GM12878 (cell line): Measurements from ENCODE around the gene POLRMT. TPM values are rescaled to one million over a fixed set of nuclear protein-coding genes. Genes with fewer than 3 reads are reported as not detected.

ENCODE experiments used
- ATAC-seq: fragments of 200-7000 bp; cut with Tn5 transposase; 3 replicates; pipeline ENCODE4 v1.9.1; 2020; ENCODE audit warnings: mild to moderate bottlenecking, moderate library complexity
- BruUV-seq: library from RNA; stranded (reverse); fragments of 400-500 nt; replicated peaks from 2 replicates; lab custom pipeline; 2021; lab: Mats Ljungman, UMichigan
- CTCF ChIA-PET: fragments of 300-600 bp; sonication (Branson Sonifier 250); formaldehyde crosslinking; extraction: SDS; loops from one replicate; lab custom pipeline; 2021; ENCODE audit warnings: inconsistent platforms; lab: Yijun Ruan, JAX
- POLR2A ChIA-PET: fragments of 350-600 bp; formaldehyde crosslinking; extraction: SDS; loops from one replicate; lab custom pipeline; 2021; ENCODE audit warnings: inconsistent platforms; lab: Charles Lee
- RAD21 ChIA-PET: fragments of 300-600 bp; sonication (Branson Sonifier 250); formaldehyde crosslinking; loops from one replicate; lab custom pipeline; 2023; ENCODE audit warnings: antibody characterized with exemption; ENCODE audit not compliant: unreplicated experiment; lab: Charles Lee
- SMC1A ChIA-PET: fragments of 300-600 bp; sonication (Branson Sonifier 250); formaldehyde crosslinking; loops from one replicate; lab custom pipeline; 2023; ENCODE audit not compliant: unreplicated experiment, uncharacterized antibody; lab: Charles Lee
- DNase-seq: peaks from one replicate; pipeline ENCODE4 v3.0.0-alpha.2; 2011; ENCODE audit warnings: low read depth, low spot score
- FAIRE-seq: peaks from 3 replicates; lab custom pipeline; 2011; peaks lifted over from hg19 to GRCh38; lab: Jason Lieb, UNC
- H2AFZ ChIP-seq: 2 replicates; pipeline ENCODE4 v1.6.0; 2011; ENCODE audit warnings: low read depth, low read length, control low read depth; ENCODE audit not compliant: control insufficient read depth
- H3K27ac ChIP-seq: 2 replicates; pipeline ENCODE4 v1.5.1; 2011; ENCODE audit warnings: control low read depth; ENCODE audit not compliant: control insufficient read depth, insufficient read depth
- H3K27me3 ChIP-seq, 2 experiments: replicated peaks in 1 of 2; 2 replicates each; pipeline versions ENCODE4 v1.6.0 to v1.6.1; 2011; ENCODE audit warnings: low read length in 1 of 2; ENCODE audit not compliant: control insufficient read depth in 2 of 2, insufficient read depth in 2 of 2
- H3K36me3 ChIP-seq, 2 experiments: 2 replicates each; pipeline ENCODE4 v1.5.1; 2011; ENCODE audit warnings: low read length in 1 of 2; ENCODE audit not compliant: control insufficient read depth in 2 of 2, insufficient read depth in 2 of 2
- H3K4me1 ChIP-seq: 2 replicates; pipeline ENCODE4 v1.6.1; 2011; ENCODE audit warnings: mild to moderate bottlenecking, low read length, moderate library complexity, mixed read lengths; ENCODE audit not compliant: control insufficient read depth, insufficient read depth
- H3K4me2 ChIP-seq: 2 replicates; pipeline ENCODE4 v1.6.0; 2011; ENCODE audit warnings: control low read depth; ENCODE audit not compliant: control insufficient read depth, insufficient read depth
- H3K4me3 ChIP-seq: fragments of 200-600 bp; sonication (generic); 2 replicates; pipeline ENCODE4 v1.5.1; 2016
- H3K79me2 ChIP-seq: 2 replicates; pipeline ENCODE4 v1.6.0; 2011; ENCODE audit warnings: low read length; ENCODE audit not compliant: control insufficient read depth, insufficient read depth
- H3K9ac ChIP-seq: 2 replicates; pipeline ENCODE4 v1.8.0; 2011; ENCODE audit warnings: low read length, control low read depth, mixed read lengths; ENCODE audit not compliant: control insufficient read depth, insufficient read depth
- H3K9me3 ChIP-seq: replicated peaks from 3 replicates; pipeline ENCODE4 v1.5.1; 2011; ENCODE audit warnings: mild to moderate bottlenecking, low read length; ENCODE audit not compliant: control insufficient read depth, insufficient read depth
- H4K20me1 ChIP-seq: 2 replicates; pipeline ENCODE4 v1.6.0; 2011; ENCODE audit not compliant: control insufficient read depth, insufficient read depth
- BACH1 ChIP-seq: fragments of 450-650 bp; IDR thresholded peaks from 2 replicates; pipeline ENCODE4 v1.6.1; 2017; ENCODE audit warnings: mild to moderate bottlenecking, borderline replicate concordance
- BHLHE40 ChIP-seq, 2 experiments: fragments of 450-650 bp in 1 of 2; IDR thresholded peaks; 2 replicates each; pipeline ENCODE4 v1.6.1; 2011 to 2017; ENCODE audit warnings: low read depth in 2 of 2, borderline replicate concordance in 1 of 2, improper control_type of control experiment in 1 of 2, low read length in 1 of 2, mild to moderate bottlenecking in 1 of 2
- CHD2 ChIP-seq: IDR thresholded peaks from 2 replicates; pipeline ENCODE4 v1.6.1; 2011; ENCODE audit warnings: low read depth, low read length, improper control_type of control experiment, borderline replicate concordance
- FOXM1 ChIP-seq: IDR thresholded peaks from 2 replicates; pipeline ENCODE4 v1.6.1; 2012; ENCODE audit warnings: low read depth, mild to moderate bottlenecking, inconsistent platforms, low read length, moderate library complexity
- IRF4 ChIP-seq: IDR thresholded peaks from 2 replicates; pipeline ENCODE4 v1.6.1; 2011; ENCODE audit warnings: low read depth, low read length
- NFIC ChIP-seq: IDR thresholded peaks from 2 replicates; pipeline ENCODE4 v1.6.1; 2012; ENCODE audit warnings: low read depth, mild to moderate bottlenecking, inconsistent platforms, low read length, moderate library complexity
- POLR2AphosphoS5 ChIP-seq: IDR thresholded peaks from 2 replicates; pipeline ENCODE4 v1.6.1; 2011; ENCODE audit warnings: mild to moderate bottlenecking, low read length, inconsistent platforms
- RB1 ChIP-seq: fragments of 450-650 bp; formaldehyde crosslinking; IDR thresholded peaks from 2 replicates; pipeline ENCODE4 v1.6.1; 2017; ENCODE audit warnings: mild to moderate bottlenecking, borderline replicate concordance
- ZBTB4 ChIP-seq: fragments of 450-650 bp; formaldehyde crosslinking; IDR thresholded peaks from 2 replicates; pipeline ENCODE4 v1.4.0; 2022; ENCODE audit warnings: mild to moderate bottlenecking, moderate library complexity
- ZZZ3 ChIP-seq: IDR thresholded peaks from 2 replicates; pipeline ENCODE4 v1.6.1; 2011; ENCODE audit warnings: low read depth; ENCODE audit not compliant: control insufficient read depth, insufficient read length
- WGBS: methylation state at CpG from one replicate; pipeline ENCODE4 v1.1.6; 2016; ENCODE audit warnings: low lambda C conversion rate; ENCODE audit not compliant: insufficient replicate concordance, insufficient coverage; ENCODE audit errors: missing lambda C conversion rate; 5-methylcytosine and 5-hydroxymethylcytosine counted together
- in situ Hi-C: fragments of 300-500 bp; cut with MboI; formaldehyde crosslinking; loops from 9 replicates; pipeline ENCODE4 v1.14.3; 2018; ENCODE audit warnings: mixed read lengths
- intact Hi-C: fragments of 100-400 bp; cut with micrococcal nuclease; formaldehyde crosslinking; loops from one replicate; pipeline ENCODE4 v1.14.2; 2022; ENCODE audit not compliant: unreplicated experiment
- polyA plus RNA-seq, 11 experiments: library from polyadenylated mRNA; depleted of rRNA in 4 of 11; unstranded in 6 of 11; stranded (reverse) in 5 of 11; fragments of >200 nt; fragmentation: Nextera tagmentation in 4 of 11; fragmentation: Illumina TruSeq in 1 of 11; extraction: Ambion mirVana in 4 of 11; extraction: Trizol in 1 of 11; gene quantifications; 1 replicate in 1 of 11; 2 replicates in 10 of 11; pipeline versions ENCODE4 v1.2.1 to v1.2.3, GENCODE V29; 2011 to 2016; ENCODE audit warnings: inconsistent platforms in 2 of 11, missing spikeins in 2 of 11, low read depth in 1 of 11
- total RNA-seq, 4 experiments: library from RNA; depleted of rRNA in 3 of 4; stranded (reverse); fragments of >200 nt in 3 of 4; fragmentation: Illumina TruSeq in 1 of 4; extraction: Trizol in 1 of 4; gene quantifications; 2 replicates each; pipeline versions ENCODE4 v1.2.1 to v1.2.3, GENCODE V29; 2013 to 2021
- TF ChIP-seq, protein P1 (sequence below): IDR thresholded peaks from 2 replicates; pipeline ENCODE4 v1.6.1; 2012; ENCODE audit warnings: low read depth, low read length, improper control_type of control experiment

Gene POLRMT
- total and polyA plus RNA-seq, 10 of the 15 experiments (the other 5 are each of a cell fraction or from before 2014, with no cell fraction given): 9.9 to 57.6 (median 34.6) TPM

DNA sequence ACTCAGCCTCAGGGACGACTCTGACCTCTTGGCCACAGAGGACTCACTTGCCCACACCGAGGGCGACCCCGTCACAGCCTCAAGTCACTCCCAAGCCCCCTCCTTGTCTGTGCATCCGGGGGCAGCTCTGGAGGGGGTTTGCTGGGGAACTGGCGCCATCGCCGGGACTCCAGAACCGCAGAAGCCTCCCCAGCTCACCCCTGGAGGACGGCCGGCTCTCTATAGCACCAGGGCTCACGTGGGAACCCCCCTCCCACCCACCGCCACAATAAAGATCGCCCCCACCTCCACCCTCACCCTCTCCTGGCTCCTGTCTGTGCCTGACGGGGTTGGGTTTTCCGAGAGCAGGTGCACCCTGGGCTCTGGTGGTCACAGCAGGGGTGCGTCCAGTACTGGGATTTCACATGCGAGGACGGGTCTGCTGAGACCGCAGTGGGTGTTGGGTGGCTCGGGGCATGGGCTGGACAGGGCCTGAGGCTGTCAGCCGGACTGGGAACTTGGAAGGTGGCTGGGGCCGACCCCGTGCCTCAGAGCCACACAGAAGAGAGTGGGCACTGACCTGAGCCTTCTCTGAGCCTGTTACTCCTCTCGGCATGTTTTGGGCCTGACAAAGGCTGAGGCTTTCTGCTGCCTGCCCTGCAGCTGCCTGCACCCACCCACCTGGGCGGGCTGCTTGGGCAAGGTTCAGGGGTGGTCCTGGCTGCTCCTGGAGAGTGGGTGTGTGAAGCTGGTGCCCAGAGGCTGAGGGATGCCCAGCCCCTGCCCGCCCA, 50.0 kb downstream of the POLRMT start:
- DNase-seq (no peak), ATAC-seq (no peak), FAIRE-seq (no peak)
- no peak overlapping the region for H2AFZ ChIP-seq
- no peak overlapping the region for H3K9ac ChIP-seq
- H3K9me3 ChIP-seq: no peaks in the 10 kb centered on the region
- H3K4me3 ChIP-seq: no peak overlapping the region
- no peak for TF ChIP-seq FOXM1
- TF ChIP-seq POLR2AphosphoS5: peak; percentile 30; the same call in 1 of the 2 replicates
- TF ChIP-seq BACH1: 0 out of 2 replicates have a peak, but pooled peaks have one; percentile 32
- no peak for TF ChIP-seq BHLHE40 (IDR thresholded peaks at IDR 0.05; ENCODE audit: borderline replicate concordance in 1 of 2, low read depth in 2 of 2, low read length in 1 of 2)
- TF ChIP-seq, protein P1, sequence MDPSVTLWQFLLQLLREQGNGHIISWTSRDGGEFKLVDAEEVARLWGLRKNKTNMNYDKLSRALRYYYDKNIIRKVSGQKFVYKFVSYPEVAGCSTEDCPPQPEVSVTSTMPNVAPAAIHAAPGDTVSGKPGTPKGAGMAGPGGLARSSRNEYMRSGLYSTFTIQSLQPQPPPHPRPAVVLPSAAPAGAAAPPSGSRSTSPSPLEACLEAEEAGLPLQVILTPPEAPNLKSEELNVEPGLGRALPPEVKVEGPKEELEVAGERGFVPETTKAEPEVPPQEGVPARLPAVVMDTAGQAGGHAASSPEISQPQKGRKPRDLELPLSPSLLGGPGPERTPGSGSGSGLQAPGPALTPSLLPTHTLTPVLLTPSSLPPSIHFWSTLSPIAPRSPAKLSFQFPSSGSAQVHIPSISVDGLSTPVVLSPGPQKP: no peak
- TF ChIP-seq ZZZ3: no peak
- TF ChIP-seq CHD2: no peak
- no peak for TF ChIP-seq NFIC
- no peak for TF ChIP-seq IRF4
- no peak for TF ChIP-seq RB1
- no peak for TF ChIP-seq ZBTB4 (CRISPR knock-in tag)
- intact Hi-C loops: no loop called here
- BruUV-seq: no TSS peak
- no peaks in the 10 kb centered on the region for H4K20me1 ChIP-seq
- no peak overlapping the region for H3K27ac ChIP-seq
- no peaks in the 10 kb centered on the region for H3K4me1 ChIP-seq
- no peaks in the 10 kb centered on the region; a peak in 1 of 4 replicates for H3K27me3 ChIP-seq
- peaks cover 8% of the 10 kb centered on the region for H3K79me2 ChIP-seq
- H3K36me3 ChIP-seq: peaks cover 0 to 35% of the 10 kb centered on the region in 2 experiments; a peak in 3 of 4 replicates
- CTCF ChIA-PET: interaction anchor here (0.7 to 1.5 kb wide), 5 partner anchors 51 to 150 kb away, joined by 3 to 8 read pairs (median 5); no protein-coding TSS in a partner anchor
- POLR2A ChIA-PET: no interaction called here
- in situ Hi-C loops: no loop called here
- 93% methylated on average over 25 of the region's 27 CpGs for WGBS
- no peak overlapping the region for H3K4me2 ChIP-seq
- RAD21 ChIA-PET: interaction anchor here (1.8 to 2.8 kb wide), 2 partner anchors 9 to 151 kb away, joined by 7 to 11 read pairs; no protein-coding TSS in a partner anchor
- SMC1A ChIA-PET: interaction anchor here (1.1 kb wide), 1 partner anchor 151 kb away, joined by 3 read pairs; no protein-coding TSS in a partner anchor
